Urinary bladder (tissue), 4 donors: Measurements from ENCODE around the gene COL5A1. TPM values are rescaled to one million over a fixed set of nuclear protein-coding genes. Genes with fewer than 3 reads are reported as not detected.
"Not testable (repeated sequence)": the region's sequence is repeated elsewhere in the genome, so short reads cannot be mapped to it uniquely, and the experiment has no call there.

Experiments
- DNase-seq: peaks from one replicate; pipeline ENCODE4 v3.0.0-alpha.2; 2015; ENCODE audit errors: extremely low spot score
- H3K27ac ChIP-seq: one replicate; pipeline ENCODE4 v1.5.1; 2013; ENCODE audit warnings: low read depth, mild to moderate bottlenecking, moderate library complexity
- H3K36me3 ChIP-seq: one replicate; pipeline ENCODE4 v1.6.1; 2013; ENCODE audit warnings: mild to moderate bottlenecking, moderate library complexity; ENCODE audit not compliant: insufficient read depth
- H3K4me1 ChIP-seq: one replicate; pipeline ENCODE4 v1.6.1; 2013; ENCODE audit warnings: mild to moderate bottlenecking, moderate library complexity; ENCODE audit not compliant: insufficient read depth
- H3K4me3 ChIP-seq: one replicate; pipeline ENCODE4 v1.5.1; 2013; ENCODE audit warnings: low read depth, low read length
- WGBS: extraction: QIAGEN DNeasy Blood & Tissue Kit; methylation state at CpG from one replicate; pipeline ENCODE4 v1.1.7; 2013; 5-methylcytosine and 5-hydroxymethylcytosine counted together
- polyA plus RNA-seq: library from polyadenylated mRNA; stranded (reverse); fragments of 200-250 nt; gene quantifications from one replicate; pipeline ENCODE4 v1.2.3, GENCODE V29; 2013
- total RNA-seq: library from RNA; depleted of rRNA; stranded (reverse); fragments of >200 nt; gene quantifications from one replicate; pipeline ENCODE4 v1.2.3, GENCODE V29; 2014
- donor health status: healthy with polysubstance abuse.
- donor health status: healthy.

Gene COL5A1
- total and polyA plus RNA-seq, 2 donors: 68.5 to 622 TPM

DNA sequence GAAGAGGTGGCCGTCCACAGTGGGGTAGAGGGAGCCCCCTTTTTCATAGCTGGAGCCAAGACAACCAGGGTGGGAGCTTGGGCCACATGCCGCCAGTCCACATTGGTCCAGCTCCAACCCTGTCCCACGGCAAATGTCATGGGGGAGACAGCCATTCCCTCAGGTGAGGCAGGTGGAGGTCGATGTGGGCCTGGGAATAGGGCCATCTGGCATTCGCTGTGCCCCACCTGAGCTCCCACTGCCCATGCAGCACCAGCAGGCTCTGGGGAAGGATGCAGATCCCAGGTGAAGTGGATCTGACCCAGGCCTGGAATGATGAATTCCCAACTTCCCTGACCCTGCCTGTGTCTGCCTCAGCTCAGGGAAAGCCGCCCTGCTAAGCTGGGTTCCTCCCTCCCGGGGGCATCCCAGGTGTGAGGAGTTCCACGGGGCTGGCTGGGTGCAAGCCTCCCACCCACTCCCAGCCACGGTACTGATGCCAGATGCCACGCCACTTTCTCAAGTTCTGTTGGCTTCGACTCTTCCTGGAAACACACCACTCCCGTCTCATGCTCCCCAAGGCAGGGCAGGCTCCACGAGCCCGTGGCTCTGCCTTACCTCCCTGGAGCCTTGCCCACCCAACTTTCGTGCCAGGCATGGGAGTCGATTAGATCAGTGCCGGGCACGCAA is 213.8 kb downstream of the COL5A1 start:
- WGBS: 84% methylated on average over 18 of the region's 18 CpGs
- DNase-seq: no peak
- H3K27ac ChIP-seq: no peak overlapping the region

GRCh38 chr9:134855900-134856377 is 214.3 kb downstream of the COL5A1 start:
- WGBS: 81% methylated on average over 9 of the region's 9 CpGs
- Histone ChIP-seq H3K4me3 (no peak overlapping the region), H3K36me3 (no peaks in the 10 kb centered on the region), H3K4me1 (no peaks in the 10 kb centered on the region), H3K27ac (no peak overlapping the region)
- DNase-seq: no peak

More for the DNA sequence above, 213.8 kb downstream of the COL5A1 start:
- Histone ChIP-seq H3K4me1 (no peaks in the 10 kb centered on the region), H3K36me3 (no peaks in the 10 kb centered on the region), H3K4me3 (no peak overlapping the region)

DNA sequence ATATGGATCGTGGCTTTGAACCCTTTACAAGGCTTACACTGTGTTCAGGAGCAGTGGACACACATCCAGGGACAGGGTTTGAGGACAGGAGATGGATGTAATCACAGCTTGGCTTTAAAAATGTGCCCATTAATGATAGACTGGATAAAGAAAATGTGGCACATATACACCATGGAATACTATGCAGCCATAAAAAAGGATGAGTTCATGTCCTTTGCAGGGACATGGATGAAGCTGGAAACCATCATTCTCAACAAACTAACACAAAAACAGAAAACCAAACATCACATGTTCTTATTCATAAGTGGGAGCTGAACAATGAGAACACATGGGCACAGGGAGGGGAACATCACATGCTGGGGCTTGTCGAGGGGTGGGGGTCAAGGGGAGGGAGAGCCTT is 215.8 kb downstream of the COL5A1 start:
- H3K4me3 ChIP-seq, H3K27ac ChIP-seq, DNase-seq, H3K4me1 ChIP-seq, H3K36me3 ChIP-seq: not testable (repeated sequence)
- WGBS: 93% methylated on average over 2 of the region's 2 CpGs

GRCh38 chr9:134858051-134858841 is 216.6 kb downstream of the COL5A1 start:
- H3K4me3 ChIP-seq: no peak overlapping the region
- H3K36me3 ChIP-seq: no peaks in the 10 kb centered on the region
- no peaks in the 10 kb centered on the region for H3K4me1 ChIP-seq
- WGBS: 69% methylated on average over 11 of the region's 11 CpGs
- DNase-seq: no peak
- no peak overlapping the region for H3K27ac ChIP-seq

DNA sequence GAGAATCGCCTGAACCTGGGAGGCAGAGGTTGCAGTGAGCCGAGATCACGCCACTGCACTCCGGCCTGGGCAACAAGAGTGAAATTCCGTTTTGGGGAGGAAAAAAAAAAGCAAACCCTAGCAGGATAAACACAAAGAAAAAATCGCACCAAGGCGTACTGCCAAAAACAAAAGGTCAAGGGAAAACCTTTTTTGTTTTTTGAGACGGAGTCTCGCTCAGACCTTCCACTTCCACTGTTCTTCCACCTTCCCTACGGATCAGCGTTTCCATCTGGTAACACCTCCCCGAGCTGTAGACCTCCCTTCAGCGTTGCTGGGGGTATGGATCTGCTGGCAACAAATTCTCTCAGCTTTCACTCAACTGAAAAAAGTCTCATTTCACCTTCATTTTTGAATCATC is 218.9 kb downstream of the COL5A1 start:
- Histone ChIP-seq H3K36me3 (no peaks in the 10 kb centered on the region), H3K4me3 (no peak overlapping the region), H3K4me1 (no peaks in the 10 kb centered on the region), H3K27ac (no peak overlapping the region)
- DNase-seq: no peak
- WGBS: 89% methylated on average over 13 of the region's 13 CpGs

DNA sequence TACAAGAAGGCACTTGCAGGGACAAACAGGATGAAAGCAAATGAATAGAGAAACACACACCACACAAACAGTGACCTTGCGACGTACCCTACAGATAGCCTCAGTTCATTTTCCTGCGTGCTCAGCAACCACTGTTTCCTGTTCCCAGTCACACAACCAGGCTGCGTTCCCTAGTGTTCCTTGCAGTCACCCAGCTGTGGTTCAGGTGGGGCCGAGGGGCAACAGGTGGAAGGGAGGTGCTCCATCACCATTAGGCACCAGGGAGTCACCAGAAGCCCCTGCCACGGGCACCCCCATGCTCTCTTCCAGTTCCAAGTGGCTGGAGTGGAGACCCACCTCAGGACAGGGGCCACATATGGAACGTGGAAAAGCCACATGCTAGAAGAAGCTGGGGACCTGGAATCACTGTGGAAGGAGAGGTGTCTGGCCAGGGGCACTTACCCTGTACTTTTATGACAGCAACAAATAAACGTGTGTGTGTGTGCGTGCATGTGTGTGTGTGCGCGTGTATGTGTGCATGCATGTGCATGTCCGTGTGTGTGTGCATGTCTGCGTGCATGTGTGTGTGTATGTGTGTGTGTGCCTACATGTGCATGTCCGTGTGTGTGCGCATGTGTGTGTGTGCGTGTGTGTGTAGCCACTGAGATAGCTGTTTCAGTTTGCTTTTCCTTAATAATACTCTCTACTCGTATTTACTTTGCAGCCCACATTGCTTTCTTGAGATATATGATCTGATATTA is 220.2 kb downstream of the COL5A1 start:
- 92% methylated on average over 17 of the region's 17 CpGs for WGBS
- no peak for DNase-seq
- Histone ChIP-seq H3K4me3 (no peak overlapping the region), H3K4me1 (no peaks in the 10 kb centered on the region), H3K27ac (no peak overlapping the region), H3K36me3 (no peaks in the 10 kb centered on the region)

GRCh38 chr9:134863306-134863902 is 221.8 kb downstream of the COL5A1 start:
- DNase-seq: no peak
- Histone ChIP-seq H3K27ac (no peak overlapping the region), H3K4me1 (no peaks in the 10 kb centered on the region), H3K36me3 (no peaks in the 10 kb centered on the region), H3K4me3 (no peak overlapping the region)
- WGBS: 96% methylated on average over 16 of the region's 16 CpGs

- 60% methylated on average over 28 of the region's 28 CpGs for WGBS
- Histone ChIP-seq H3K27ac (no peak overlapping the region), H3K4me3 (no peak overlapping the region)
Measured at GRCh38 chr9:134863941-134864820, 222.6 kb downstream of the COL5A1 start.

DNA sequence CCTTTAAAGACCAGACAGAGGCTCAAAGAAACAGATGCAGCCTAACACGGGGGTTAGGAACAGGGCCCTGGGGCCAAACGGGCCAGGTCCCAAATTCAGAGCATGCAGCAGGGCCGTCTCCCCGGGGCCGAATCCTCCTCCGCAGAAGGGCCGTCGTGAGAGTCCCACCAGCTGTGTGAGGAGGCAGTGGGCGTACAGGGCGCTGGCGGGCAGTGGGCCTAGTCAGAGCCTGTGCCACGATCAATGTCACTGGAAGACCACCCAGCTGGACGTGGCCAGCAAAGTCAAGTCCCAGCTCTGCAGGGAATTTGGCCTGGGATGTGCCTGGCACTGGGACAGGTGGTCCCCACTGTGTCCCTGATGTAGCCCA is 223.2 kb downstream of the COL5A1 start:
- WGBS: 91% methylated on average over 13 of the region's 13 CpGs
- Histone ChIP-seq H3K4me3 (no peak overlapping the region), H3K4me1 (no peaks in the 10 kb centered on the region), H3K27ac (no peak overlapping the region), H3K36me3 (no peaks in the 10 kb centered on the region)
- no peak for DNase-seq

More at GRCh38 chr9:134863941-134864820, 222.6 kb downstream of the COL5A1 start:
- Histone ChIP-seq H3K4me1 (no peaks in the 10 kb centered on the region), H3K36me3 (no peaks in the 10 kb centered on the region)
- DNase-seq: no peak

- Histone ChIP-seq H3K27ac (no peak overlapping the region), H3K36me3 (no peaks in the 10 kb centered on the region), H3K4me1 (no peaks in the 10 kb centered on the region), H3K4me3 (no peak overlapping the region)
- WGBS: 94% methylated on average over 22 of the region's 22 CpGs
- DNase-seq: no peak
Measured at GRCh38 chr9:134867917-134868750, 226.5 kb downstream of the COL5A1 start.

- Histone ChIP-seq H3K36me3 (no peaks in the 10 kb centered on the region), H3K4me3 (no peak overlapping the region), H3K4me1 (no peaks in the 10 kb centered on the region), H3K27ac (no peak overlapping the region)
- 88% methylated on average over 25 of the region's 25 CpGs for WGBS
- DNase-seq: no peak
Measured at GRCh38 chr9:134868751-134869553, 227.3 kb downstream of the COL5A1 start.
